Kidney tubule cell (primary cell): ENCODE measurements around the gene KRTAP12-4.
"Not testable (repeated sequence)": the region's sequence is repeated elsewhere in the genome, so short reads cannot be mapped to it uniquely, and the experiment has no call there.

Source experiments
- DNase-seq: peaks from one replicate; pipeline ENCODE4 v3.0.0-alpha.2; 2018; ENCODE audit warnings: low spot score

The KRTAP12-4 gene

GRCh38 chr21:44632067-44632466, 22.4 kb downstream of the KRTAP12-4 start:
- DNase-seq: no peak

GRCh38 chr21:44630440-44630839, 24.0 kb downstream of the KRTAP12-4 start:
- DNase-seq: no peak

- no peak for DNase-seq
These were observed 25.6 kb downstream of the KRTAP12-4 start for GRCh38 chr21:44628707-44629391.

- DNase-seq: not testable (repeated sequence)
These were observed 26.6 kb downstream of the KRTAP12-4 start for GRCh38 chr21:44627831-44628233.

- not testable (repeated sequence) for DNase-seq
These were observed 27.2 kb downstream of the KRTAP12-4 start for GRCh38 chr21:44627181-44627822.

GRCh38 chr21:44626673-44627143, 27.8 kb downstream of the KRTAP12-4 start, which contains the start of gene KRTAP10-9:
Gene KRTAP10-9 (plus strand): TSS chr21:44627093. CDS start chr21:44627172, 79 bp downstream.
- DNase-seq: no peak

- DNase-seq: no peak
These were observed 28.2 kb downstream of the KRTAP12-4 start for GRCh38 chr21:44626262-44626661.

GRCh38 chr21:44625756-44626155, 28.7 kb downstream of the KRTAP12-4 start:
- DNase-seq: no peak

- no peak for DNase-seq
These were observed 30.9 kb downstream of the KRTAP12-4 start for GRCh38 chr21:44623575-44623974.

- DNase-seq: no peak
These were observed 34.6 kb downstream of the KRTAP12-4 start for GRCh38 chr21:44619886-44620285.

- peak; percentile 16 for DNase-seq
These were observed 35.5 kb downstream of the KRTAP12-4 start for GRCh38 chr21:44618909-44619308.

- DNase-seq: peak; percentile 2
These were observed 36.0 kb downstream of the KRTAP12-4 start for GRCh38 chr21:44618504-44618903.

GRCh38 chr21:44617071-44617501, 37.4 kb downstream of the KRTAP12-4 start:
- no peak for DNase-seq

- DNase-seq: no peak
These were observed 37.9 kb downstream of the KRTAP12-4 start for GRCh38 chr21:44616591-44616926.

- DNase-seq: no peak
These were observed 38.4 kb downstream of the KRTAP12-4 start for GRCh38 chr21:44615911-44616590.

GRCh38 chr21:44615466-44615865, 39.0 kb downstream of the KRTAP12-4 start:
- no peak for DNase-seq

- no peak for DNase-seq
These were observed 39.5 kb downstream of the KRTAP12-4 start for GRCh38 chr21:44614961-44615391.

GRCh38 chr21:44614161-44614631, 40.3 kb downstream of the KRTAP12-4 start:
- no peak for DNase-seq

- no peak for DNase-seq
These were observed 40.9 kb downstream of the KRTAP12-4 start for GRCh38 chr21:44613386-44614155.

- no peak for DNase-seq
These were observed 41.7 kb downstream of the KRTAP12-4 start for GRCh38 chr21:44612669-44613229.

- DNase-seq: no peak
These were observed 42.4 kb downstream of the KRTAP12-4 start, which contains the start of gene KRTAP10-8 for GRCh38 chr21:44612029-44612486. Gene KRTAP10-8 (plus strand): TSS chr21:44612079. CDS start chr21:44612101, 22 bp downstream.
